WTC11 (cell line): Measurements from ENCODE around the gene MYOF. TPM values are rescaled to one million over a fixed set of nuclear protein-coding genes. Genes with fewer than 3 reads are reported as not detected.

ENCODE experiments used
- ATAC-seq: fragments of 200-7000 bp; cut with Tn5 transposase; 2 replicates; pipeline ENCODE4 v1.10.0; 2021; ENCODE audit warnings: mild to moderate bottlenecking, moderate library complexity
- CTCF ChIA-PET: fragments of 300-600 bp; sonication (Branson Sonifier 250); formaldehyde crosslinking; loops from one replicate; lab custom pipeline; 2021; ENCODE audit warnings: antibody characterized with exemption; lab: Charles Lee
- POLR2A ChIA-PET: fragments of 350-600 bp; sonication (Branson Sonifier 250); formaldehyde crosslinking; loops from one replicate; lab custom pipeline; 2021; ENCODE audit warnings: antibody characterized with exemption; lab: Charles Lee
- DNase-seq: peaks from one replicate; pipeline ENCODE4 v3.0.0; 2021; ENCODE audit warnings: low spot score
- H3K27ac Mint-ChIP-seq: 2 replicates; pipeline ENCODE4 v1.8.0; 2021; ENCODE audit warnings: mixed read lengths
- H3K27me3 Mint-ChIP-seq: 2 replicates; pipeline ENCODE4 v1.8.0; 2021; ENCODE audit warnings: low read depth, mild to moderate bottlenecking, moderate library complexity, mixed read lengths
- H3K36me3 Mint-ChIP-seq: 2 replicates; pipeline ENCODE4 v1.8.0; 2021; ENCODE audit warnings: mixed read lengths
- H3K4me1 Mint-ChIP-seq: 2 replicates; pipeline ENCODE4 v1.8.0; 2022; ENCODE audit warnings: mixed read lengths
- H3K4me3 Mint-ChIP-seq: 2 replicates; pipeline ENCODE4 v1.8.0; 2021; ENCODE audit warnings: mild to moderate bottlenecking, moderate library complexity, mixed read lengths
- H3K9me3 Mint-ChIP-seq: 2 replicates; pipeline ENCODE4 v1.8.0; 2021; ENCODE audit warnings: mixed read lengths
- ARID4B ChIP-seq: sonication (generic); formaldehyde crosslinking; IDR thresholded peaks from 2 replicates; pipeline ENCODE4 v1.8.0; 2023; ENCODE audit warnings: missing genetic modification reagents, mild to moderate bottlenecking, borderline replicate concordance
- CBFB ChIP-seq: sonication (generic); formaldehyde crosslinking; IDR thresholded peaks from 2 replicates; pipeline ENCODE4 v1.8.1; 2022; ENCODE audit warnings: mild to moderate bottlenecking, low read depth, missing genetic modification reagents
- CREB1 ChIP-seq: sonication (generic); formaldehyde crosslinking; IDR thresholded peaks from 2 replicates; pipeline ENCODE4 v1.8.0; 2023; ENCODE audit warnings: mild to moderate bottlenecking, missing genetic modification reagents
- CTCF ChIP-seq: fragments of 200-600 bp; IDR thresholded peaks from 2 replicates; pipeline ENCODE4 v1.8.0; 2022; ENCODE audit warnings: antibody characterized with exemption
- ETV6 ChIP-seq: sonication (generic); formaldehyde crosslinking; IDR thresholded peaks from 2 replicates; pipeline ENCODE4 v1.8.1; 2022; ENCODE audit warnings: mild to moderate bottlenecking, missing genetic modification reagents
- IRF2 ChIP-seq: sonication (generic); formaldehyde crosslinking; IDR thresholded peaks from 2 replicates; pipeline ENCODE4 v1.8.0; 2022; ENCODE audit warnings: low read depth, missing genetic modification reagents, borderline replicate concordance
- MAX ChIP-seq: sonication (generic); formaldehyde crosslinking; IDR thresholded peaks from 2 replicates; pipeline ENCODE4 v1.8.0; 2022; ENCODE audit warnings: mild to moderate bottlenecking, missing genetic modification reagents
- NR1H2 ChIP-seq: sonication (generic); formaldehyde crosslinking; IDR thresholded peaks from 2 replicates; pipeline ENCODE4 v1.9.0; 2021; ENCODE audit warnings: mild to moderate bottlenecking, moderate library complexity, missing genetic modification reagents
- OVOL2 ChIP-seq: fragments of 250-450 bp; sonication (Bioruptor Pico); IDR thresholded peaks from 2 replicates; pipeline ENCODE4 v1.9.0; 2021; ENCODE audit warnings: mild to moderate bottlenecking, borderline replicate concordance
- PRDM15 ChIP-seq: sonication (generic); formaldehyde crosslinking; IDR thresholded peaks from 2 replicates; pipeline ENCODE4 v1.8.0; 2022; ENCODE audit warnings: missing genetic modification reagents
- RORB ChIP-seq: fragments of 250-450 bp; sonication (Bioruptor Pico); IDR thresholded peaks from 2 replicates; pipeline ENCODE4 v1.9.0; 2021; ENCODE audit warnings: mild to moderate bottlenecking
- SOX15 ChIP-seq: fragments of 250-450 bp; sonication (Bioruptor Pico); IDR thresholded peaks from 2 replicates; pipeline ENCODE4 v1.9.0; 2021; ENCODE audit warnings: mild to moderate bottlenecking
- TEAD1 ChIP-seq: sonication (generic); formaldehyde crosslinking; IDR thresholded peaks from 2 replicates; pipeline ENCODE4 v1.8.0; 2022; ENCODE audit warnings: mild to moderate bottlenecking, missing genetic modification reagents
- TEAD4 ChIP-seq: sonication (generic); formaldehyde crosslinking; IDR thresholded peaks from 2 replicates; pipeline ENCODE4 v1.8.0; 2022; ENCODE audit warnings: mild to moderate bottlenecking, missing genetic modification reagents
- USF2 ChIP-seq: sonication (generic); formaldehyde crosslinking; IDR thresholded peaks from 2 replicates; pipeline ENCODE4 v1.8.1; 2023; ENCODE audit warnings: mild to moderate bottlenecking, missing genetic modification reagents, moderate library complexity
- ZNF281 ChIP-seq: sonication (generic); formaldehyde crosslinking; IDR thresholded peaks from 2 replicates; pipeline ENCODE4 v1.8.0; 2023; ENCODE audit warnings: mild to moderate bottlenecking, missing genetic modification reagents
- ZNF671 ChIP-seq: fragments of 250-450 bp; sonication (Bioruptor Pico); IDR thresholded peaks from 2 replicates; pipeline ENCODE4 v1.8.0; 2021; ENCODE audit warnings: mild to moderate bottlenecking
- ZSCAN18 ChIP-seq: fragments of 250-450 bp; sonication (Bioruptor Pico); IDR thresholded peaks from 2 replicates; pipeline ENCODE4 v2.1.2; 2022; ENCODE audit warnings: mild to moderate bottlenecking, moderate library complexity
- total RNA-seq: library from RNA; stranded (reverse); gene quantifications from 3 replicates; pipeline ENCODE4 v1.2.3, GENCODE V29; 2021

MYOF gene
- total RNA-seq, 1 experiment from 2014 or later, result 1.8 TPM

- TF ChIP-seq ARID4B (CRISPR knock-in tag) (no peak), CREB1 (CRISPR knock-in tag) (no peak), NR1H2 (CRISPR knock-in tag) (no peak), ZNF671 (no peak), ZSCAN18 (CRISPR knock-in tag) (no peak), USF2 (CRISPR knock-in tag) (no peak), CTCF (no peak)
- TF ChIP-seq, all 79 proteins: peak for 0
These were observed 151.3 kb downstream of the MYOF start (continued) for GRCh38 chr10:93330824-93331223.

GRCh38 chr10:93319896-93320295, 162.2 kb downstream of the MYOF start:
- ATAC-seq (no peak), DNase-seq (no peak)
- Mint-ChIP-seq H3K9me3 (no peaks in the 10 kb centered on the region), H3K27ac (no peak overlapping the region), H3K27me3 (no peaks in the 10 kb centered on the region; the same call in 1 of the 2 replicates), H3K4me3 (no peak overlapping the region), H3K4me1 (peaks cover 7% of the 10 kb centered on the region)
- POLR2A ChIA-PET, result no interaction called here
- CTCF ChIA-PET, result interaction anchor here (0.7 kb wide), 1 partner anchor 254 kb away, joined by 3 read pairs; no protein-coding TSS in a partner anchor
- no peak for TF ChIP-seq IRF2 (CRISPR knock-in tag)
- TF ChIP-seq, all 79 proteins: peak for 0
- no peaks in the 10 kb centered on the region for H3K36me3 Mint-ChIP-seq

GRCh38 chr10:93319096-93319495, 163.0 kb downstream of the MYOF start:
- H3K27me3 Mint-ChIP-seq, result no peaks in the 10 kb centered on the region
- ChIA-PET POLR2A (no interaction called here), CTCF (interaction anchor here (0.7 kb wide), 1 partner anchor 253 kb away, joined by 3 read pairs; no protein-coding TSS in a partner anchor)
- H3K27ac Mint-ChIP-seq, result no peak overlapping the region
- no peaks in the 10 kb centered on the region for H3K36me3 Mint-ChIP-seq
- no peaks in the 10 kb centered on the region for H3K9me3 Mint-ChIP-seq
- no peak for DNase-seq
- no peak for ATAC-seq
- H3K4me1 Mint-ChIP-seq, result peaks cover 7% of the 10 kb centered on the region
- H3K4me3 Mint-ChIP-seq, result no peak overlapping the region
- TF ChIP-seq OVOL2 (CRISPR knock-in tag) (no peak), SOX15 (CRISPR knock-in tag) (no peak), ETV6 (CRISPR knock-in tag) (no peak), MAX (no peak), TEAD1 (CRISPR knock-in tag) (no peak), CBFB (CRISPR knock-in tag) (no peak), RORB (CRISPR knock-in tag) (no peak), TEAD4 (CRISPR knock-in tag) (no peak), NR1H2 (CRISPR knock-in tag) (no peak), ZNF281 (CRISPR knock-in tag) (no peak), PRDM15 (CRISPR knock-in tag) (no peak)
